GM19463 (cell line): Measurements from ENCODE around the gene CD300E.

Experiments
- ATAC-seq: cut with Tn5 transposase; IDR thresholded peaks from one replicate; pipeline ENCODE4 v1.9.1; 2021; ENCODE audit warnings: mild to moderate bottlenecking, moderate library complexity; ENCODE audit not compliant: unreplicated experiment

The CD300E gene, protein sequence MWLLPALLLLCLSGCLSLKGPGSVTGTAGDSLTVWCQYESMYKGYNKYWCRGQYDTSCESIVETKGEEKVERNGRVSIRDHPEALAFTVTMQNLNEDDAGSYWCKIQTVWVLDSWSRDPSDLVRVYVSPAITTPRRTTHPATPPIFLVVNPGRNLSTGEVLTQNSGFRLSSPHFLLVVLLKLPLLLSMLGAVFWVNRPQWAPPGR

GRCh38 chr17:74623693-74624093 lies at the start of gene CD300E:
Gene CD300E, minus strand, starts transcription at chr17:74623738. Its CDS starts 117 bp downstream, at chr17:74623621.
- ATAC-seq = no peak

GRCh38 chr17:74671031-74671771 lies 47.7 kb upstream of the CD300E start:
- no peak for ATAC-seq

DNA sequence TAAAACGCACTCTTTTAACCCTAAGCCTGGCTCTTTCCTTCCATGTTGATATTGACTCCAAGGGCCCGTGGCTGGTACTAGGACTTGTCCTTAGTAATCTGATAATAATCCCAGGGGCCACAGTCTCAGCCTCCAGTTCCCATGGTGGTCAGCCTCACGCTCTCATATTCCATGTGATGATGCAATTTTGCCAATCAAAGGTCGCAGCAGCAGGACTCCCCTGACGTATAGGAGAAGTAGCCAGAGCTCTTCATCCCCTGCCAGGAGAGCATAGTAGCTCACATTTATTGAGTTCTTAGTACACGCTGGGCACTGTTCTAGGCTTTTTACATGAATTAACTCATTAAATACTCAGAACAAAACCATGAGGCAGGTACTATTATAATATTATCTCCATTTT lies 46.8 kb upstream of the CD300E start:
- no peak for ATAC-seq

DNA sequence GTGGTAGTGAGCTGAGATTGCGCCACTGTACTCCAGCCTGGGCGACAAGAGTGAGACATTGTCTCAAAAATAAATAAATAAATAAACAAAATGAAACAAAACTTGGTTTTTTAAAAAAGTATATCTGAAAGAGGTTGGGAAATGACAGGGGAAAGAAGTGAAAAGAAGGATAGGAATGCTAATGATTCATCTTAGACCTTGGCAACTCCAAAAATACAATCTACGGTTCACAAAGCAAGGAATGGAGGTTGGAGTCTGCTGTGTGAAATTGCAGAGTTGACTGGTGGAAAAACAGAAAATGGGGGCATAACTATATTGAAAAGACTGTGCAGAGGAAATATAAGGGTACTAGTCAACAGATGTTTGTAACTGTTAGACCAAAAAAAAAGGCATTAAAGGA lies 40.0 kb upstream of the CD300E start:
- ATAC-seq = no peak

DNA sequence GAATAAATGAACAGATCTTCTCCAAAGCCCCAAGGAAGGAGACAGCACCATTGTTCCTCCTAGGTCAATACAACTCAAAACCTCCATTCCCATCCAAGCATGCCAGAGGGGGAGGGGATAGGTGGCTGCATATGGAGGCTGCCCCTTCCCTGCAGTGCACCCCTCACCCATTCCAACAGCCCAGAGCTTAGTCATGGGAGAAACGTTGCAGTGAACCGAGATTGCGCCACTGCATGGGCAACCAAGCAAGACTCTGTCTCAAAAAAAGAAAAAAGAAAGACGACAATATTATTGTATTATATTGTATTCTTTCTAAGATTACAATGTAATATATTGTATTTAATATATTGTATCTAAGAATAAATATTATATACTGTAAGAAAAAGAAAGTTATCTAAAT lies 36.4 kb upstream of the CD300E start:
- no peak for ATAC-seq

DNA sequence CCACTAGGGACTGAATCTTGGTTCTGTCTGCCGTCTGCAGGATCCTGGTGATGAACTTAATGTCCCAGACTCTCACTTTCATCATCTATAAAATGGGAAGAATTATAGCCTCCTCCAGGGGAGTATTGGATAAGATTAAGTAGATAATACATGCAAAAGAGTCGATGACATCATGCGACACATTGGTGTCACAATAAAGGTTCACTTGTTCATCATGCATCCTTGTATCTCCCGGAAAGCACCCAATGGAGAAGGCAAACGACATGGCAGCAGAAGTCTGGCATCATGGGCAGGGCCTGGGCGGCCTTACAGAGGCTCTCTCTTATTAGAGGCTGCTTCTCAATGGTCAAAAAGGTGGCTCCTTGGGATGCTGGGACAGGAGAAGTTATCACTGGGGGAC lies 35.1 kb upstream of the CD300E start:
- ATAC-seq = no peak

- no peak for ATAC-seq
These were observed 31.2 kb upstream of the CD300E start for GRCh38 chr17:74654742-74655141.

DNA sequence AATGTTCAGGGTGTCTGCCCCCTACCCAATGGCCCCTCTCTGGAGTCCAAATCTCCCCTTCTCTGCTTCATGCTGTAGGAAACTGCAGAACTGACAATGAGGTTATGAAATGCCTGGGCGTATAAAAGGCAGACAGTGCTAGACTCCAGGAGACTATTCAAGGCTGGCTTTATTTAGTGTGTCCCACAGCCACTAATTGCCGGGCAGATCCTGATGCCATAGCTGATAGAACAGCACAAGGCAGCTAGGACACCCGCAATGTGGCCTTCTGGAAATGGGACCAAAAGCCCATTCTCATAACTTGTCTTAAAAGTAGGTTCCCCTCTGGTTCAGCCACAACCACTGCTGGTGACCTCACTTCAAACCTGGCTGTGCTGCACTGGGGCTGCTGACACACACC lies 28.5 kb upstream of the CD300E start:
- ATAC-seq = no peak

DNA sequence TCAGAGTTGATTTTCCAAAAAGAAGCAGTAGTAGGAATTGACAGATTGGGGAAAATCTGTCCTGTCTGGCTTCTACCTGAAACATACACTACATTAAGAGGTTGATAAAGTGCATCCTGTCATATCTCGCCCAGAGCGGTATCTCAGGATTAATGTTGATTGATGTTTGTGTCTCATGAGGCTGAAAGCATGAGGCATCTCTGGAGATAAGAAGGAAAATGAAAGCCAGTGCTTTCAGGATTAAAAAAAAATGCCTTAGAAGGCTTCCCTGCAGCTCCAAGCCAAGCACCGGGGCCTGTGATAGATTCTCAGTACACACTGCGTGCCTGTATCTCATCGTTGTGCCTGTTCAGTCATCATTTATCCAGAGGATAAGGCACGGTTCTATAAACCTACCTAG lies 26.4 kb upstream of the CD300E start:
- no peak for ATAC-seq

DNA sequence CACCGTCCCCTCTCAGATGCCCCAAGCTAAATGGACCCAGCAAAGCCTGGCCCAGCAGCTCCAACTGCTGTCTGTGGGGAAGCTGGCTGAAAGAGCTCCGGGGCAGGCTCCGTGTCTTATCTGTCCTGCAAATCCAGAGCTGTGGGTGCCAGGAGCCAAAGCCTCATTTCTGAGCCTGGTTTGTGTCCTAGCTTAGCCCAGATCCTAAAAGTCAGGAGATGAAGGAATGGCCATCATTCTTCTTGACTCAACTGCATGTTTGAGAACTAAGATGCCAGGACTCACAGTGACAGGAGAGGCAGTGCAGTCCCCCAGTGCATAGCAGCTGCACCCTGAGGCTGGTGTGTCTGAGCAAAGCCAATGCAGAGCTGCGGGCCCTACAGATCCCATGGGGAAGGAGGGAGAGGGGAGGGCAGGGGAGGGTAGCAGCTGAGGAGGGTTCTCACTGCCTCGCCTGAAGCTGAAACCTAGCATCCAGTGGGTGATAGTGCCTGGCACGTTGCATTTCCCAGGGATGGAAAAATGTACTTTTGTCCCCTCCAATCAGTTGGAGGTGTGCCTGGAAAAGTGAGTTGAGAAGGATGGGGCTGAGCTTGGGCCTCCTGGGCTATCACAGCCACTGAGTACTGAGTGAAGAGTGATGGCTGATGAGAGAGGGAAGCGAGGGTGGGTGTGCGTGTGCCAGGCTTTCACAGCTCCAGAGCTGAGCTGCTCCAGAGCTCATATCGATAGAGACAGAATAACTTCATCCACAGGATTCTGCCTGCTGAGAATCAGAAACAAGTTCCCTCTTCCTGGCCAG lies 24.5 kb upstream of the CD300E start:
- no peak for ATAC-seq

- ATAC-seq = no peak
These were observed 22.7 kb upstream of the CD300E start for GRCh38 chr17:74646231-74646630.

DNA sequence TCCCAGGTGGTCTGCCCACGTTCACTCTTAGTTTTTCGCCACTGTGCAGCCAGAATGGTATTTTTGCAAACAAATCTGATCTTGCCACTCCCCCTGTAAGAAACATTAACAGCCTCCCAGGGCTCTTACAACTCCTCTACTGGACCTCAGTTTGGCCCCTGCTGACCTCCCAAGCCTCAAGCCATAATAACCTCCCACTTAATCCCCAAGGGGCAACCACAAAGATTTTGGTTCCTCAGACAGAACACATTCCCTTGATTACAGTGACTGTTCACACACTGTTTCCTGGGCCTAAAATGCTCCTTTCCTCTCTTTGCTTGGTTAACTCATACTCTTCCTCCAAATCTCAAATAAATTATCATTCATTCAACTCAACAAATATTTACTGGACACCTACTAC lies 21.5 kb upstream of the CD300E start:
- ATAC-seq = no peak

DNA sequence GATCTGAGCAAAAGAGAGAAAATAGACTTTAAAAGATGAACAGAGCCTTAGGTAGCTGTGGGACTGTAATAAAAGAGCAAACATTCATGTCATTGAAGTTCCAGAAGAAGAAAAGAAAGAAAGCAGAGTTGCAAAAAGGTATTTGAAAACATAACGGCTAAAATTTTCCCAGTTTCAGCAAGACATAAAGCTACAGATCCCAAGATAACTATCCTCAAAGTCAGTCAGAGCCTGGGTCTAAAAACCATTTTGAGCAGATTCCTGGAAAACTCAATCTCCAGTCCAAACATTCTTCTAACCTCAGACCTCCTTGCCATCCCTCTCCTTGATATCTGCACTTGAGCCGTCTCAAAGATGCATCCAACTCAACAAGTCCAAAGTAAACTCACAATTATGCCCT lies 20.9 kb upstream of the CD300E start:
- no peak for ATAC-seq

DNA sequence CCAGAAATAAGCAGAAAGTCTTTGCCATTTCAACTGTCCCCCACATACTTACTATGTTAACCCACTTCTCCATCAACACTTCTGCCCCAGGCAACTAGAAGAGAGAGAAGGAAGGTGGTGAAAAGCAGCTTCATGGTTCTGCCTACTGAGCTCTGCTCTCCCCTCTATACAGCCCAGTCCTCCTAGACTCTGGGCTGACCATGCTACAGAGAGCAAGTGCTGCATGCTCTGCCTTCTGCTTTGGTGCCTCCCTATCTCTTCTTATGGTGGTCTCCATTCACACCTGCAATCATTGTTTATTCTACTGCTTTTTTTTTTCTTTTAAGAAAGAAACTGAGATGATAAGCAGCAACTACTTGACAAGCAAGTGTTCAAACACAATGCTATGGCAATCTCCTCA lies 20.3 kb upstream of the CD300E start:
- no peak for ATAC-seq

DNA sequence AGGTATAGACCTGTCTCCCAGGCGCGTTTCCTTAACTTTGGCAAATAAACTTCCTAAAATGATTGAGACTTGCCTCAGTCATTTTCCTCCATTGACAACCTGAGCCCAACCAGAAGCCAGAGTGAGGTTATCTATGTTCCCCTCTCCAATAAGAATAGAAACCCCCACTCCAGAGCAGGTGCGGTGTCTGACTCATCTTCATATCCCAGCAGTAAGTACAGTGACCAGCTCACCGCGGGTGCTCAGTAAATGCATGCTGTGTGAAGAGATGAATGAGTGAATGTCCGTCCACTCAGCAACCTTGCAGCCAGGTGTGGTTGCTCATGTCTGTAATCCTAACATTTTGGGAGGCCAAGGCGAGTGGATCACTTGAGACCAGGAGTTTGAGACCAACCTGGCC lies 19.5 kb upstream of the CD300E start:
- ATAC-seq = no peak

DNA sequence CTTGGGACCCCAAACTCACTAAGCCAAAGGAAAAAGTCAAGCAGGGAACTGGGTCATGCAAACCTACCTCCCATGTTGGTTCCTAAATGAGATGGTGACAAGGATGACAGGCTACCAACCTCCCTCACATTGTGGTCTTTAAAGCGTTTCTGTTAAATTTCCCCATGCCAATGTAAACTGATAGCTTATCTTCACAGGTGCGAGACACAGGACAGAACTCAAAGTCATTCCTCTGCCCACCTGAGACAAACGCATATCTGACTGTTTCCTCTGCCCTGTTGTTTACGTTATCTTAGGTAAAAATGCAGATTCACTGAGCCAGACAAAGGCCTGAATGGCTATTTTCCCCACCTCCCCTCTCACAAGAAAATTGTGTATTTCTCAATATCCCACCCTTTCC lies 19.0 kb upstream of the CD300E start:
- ATAC-seq = no peak

- no peak for ATAC-seq
These were observed 18.4 kb upstream of the CD300E start for GRCh38 chr17:74641958-74642298.

- no peak for ATAC-seq
These were observed 17.9 kb upstream of the CD300E start for GRCh38 chr17:74641224-74641957.

- no peak for ATAC-seq
These were observed 16.2 kb upstream of the CD300E start for GRCh38 chr17:74639704-74640151.

GRCh38 chr17:74637926-74638325 lies 14.4 kb upstream of the CD300E start:
- ATAC-seq = no peak

DNA sequence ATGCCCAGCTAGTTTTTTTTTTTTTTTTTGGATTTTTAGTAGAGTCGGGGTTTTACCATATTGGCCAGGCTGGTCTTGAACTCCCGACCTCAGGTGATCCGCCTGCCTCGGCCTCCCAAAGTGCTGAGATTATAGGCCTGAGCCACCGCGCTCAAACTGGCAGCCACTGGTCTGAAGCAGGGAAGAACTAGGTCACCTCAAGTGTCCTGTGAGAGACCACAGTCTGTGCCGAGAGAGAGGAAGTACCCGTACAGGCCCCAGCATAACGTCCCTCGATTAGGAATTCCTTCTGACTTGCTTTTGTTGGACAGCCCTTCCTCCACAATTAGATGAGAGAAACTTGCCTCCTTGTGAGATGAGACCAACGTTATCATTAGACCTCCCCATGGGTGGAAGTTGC lies 13.7 kb upstream of the CD300E start:
- no peak for ATAC-seq
